ENCODE data around the gene ARHGAP10. TPM values are rescaled to one million over a fixed set of nuclear protein-coding genes. Genes with fewer than 3 reads are reported as not detected.

ARHGAP10 gene
- total RNA-seq, 1 donor from 2014 or later, result 1.7 TPM

DNA sequence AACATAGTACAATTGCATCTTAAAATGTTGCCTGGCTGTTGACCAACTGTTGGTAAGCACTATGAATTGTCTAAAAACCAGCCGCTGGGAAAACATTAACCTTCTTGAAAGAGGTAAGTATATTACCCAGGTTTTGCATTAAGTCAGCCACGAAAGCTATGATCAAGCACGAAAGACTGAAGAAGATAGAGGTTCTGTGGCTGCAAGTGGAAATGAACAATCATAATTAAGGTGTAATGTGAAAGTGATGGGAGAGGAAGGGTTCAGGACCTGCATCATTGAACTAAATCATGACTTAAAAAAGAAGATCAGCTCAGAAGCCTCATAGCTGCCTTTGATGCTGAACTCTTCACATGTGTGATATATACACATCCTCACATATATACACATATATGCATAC is 369.3 kb downstream of the ARHGAP10 start:
- DNase-seq, result no peak

DNA sequence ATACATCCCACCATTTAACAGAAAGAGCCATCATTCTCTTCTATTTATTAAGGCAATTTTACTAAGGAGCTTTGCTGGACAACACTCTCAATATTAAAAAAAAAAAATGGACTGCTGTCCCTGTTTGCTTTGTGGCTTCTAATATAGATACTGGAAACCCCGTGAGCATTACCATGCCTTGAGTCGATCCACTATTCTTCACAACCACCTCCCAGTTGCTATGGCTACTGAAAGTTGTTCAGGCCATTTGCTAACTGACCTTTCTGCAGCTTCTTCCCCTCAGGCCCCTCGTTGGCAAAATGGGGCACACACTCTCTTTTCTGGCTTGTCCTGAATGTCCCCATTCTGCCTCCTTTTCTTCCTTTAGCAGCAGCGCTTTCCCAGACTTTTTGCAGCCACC is 369.9 kb downstream of the ARHGAP10 start:
- DNase-seq, result no peak

DNA sequence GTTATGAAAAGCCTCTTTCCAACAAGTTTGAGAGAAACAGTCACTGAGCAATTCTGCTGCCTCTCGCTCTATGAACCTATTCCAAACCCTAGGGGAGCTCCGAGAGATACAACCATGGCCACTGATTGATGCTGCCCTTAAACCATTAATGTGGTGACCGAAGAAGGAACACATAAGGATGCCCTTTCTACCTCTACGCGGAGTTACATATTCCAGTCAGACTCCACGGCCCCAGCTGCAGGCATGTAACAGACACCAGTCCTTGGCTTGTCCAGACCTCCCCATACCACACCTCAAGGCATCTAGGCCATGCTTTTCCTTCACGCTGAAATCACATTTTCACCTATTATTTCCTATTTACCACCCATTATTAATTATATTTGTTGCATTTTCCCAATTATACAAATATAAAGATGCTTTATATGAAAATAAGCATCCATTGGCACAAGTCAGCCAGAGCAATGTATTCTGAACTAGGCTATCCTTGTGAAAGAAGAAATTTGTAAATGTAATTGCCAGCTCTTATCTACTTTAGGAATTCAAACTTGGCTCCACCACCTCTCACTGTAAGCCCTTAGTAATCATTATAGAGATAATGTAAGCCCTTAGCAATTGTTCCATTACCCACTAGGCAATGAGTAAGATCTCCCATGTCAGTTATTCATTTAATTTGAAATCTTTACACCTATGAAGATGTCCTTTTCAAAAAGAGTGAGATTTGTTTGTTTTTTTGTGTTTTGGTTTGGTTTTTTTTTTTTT is 371.9 kb downstream of the ARHGAP10 start:
- DNase-seq, result no peak

DNA sequence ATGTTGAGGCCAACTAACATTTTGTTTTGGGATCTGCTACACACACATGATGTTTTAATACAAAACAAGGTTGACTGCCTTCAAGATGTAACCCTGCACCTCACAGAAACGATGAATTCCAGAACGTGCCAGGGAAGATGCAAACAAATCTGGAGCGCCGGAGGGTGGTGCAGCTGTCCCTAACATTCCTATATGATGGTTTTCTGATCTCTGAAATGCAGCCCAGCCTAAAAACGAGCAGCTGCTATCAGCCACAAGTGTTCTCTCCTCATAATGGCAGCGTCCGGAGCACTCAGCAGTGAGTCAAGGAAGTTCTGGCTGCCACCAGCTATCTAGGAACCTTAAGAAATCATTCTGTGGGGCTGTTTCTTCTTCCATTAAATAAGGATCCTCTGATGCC is 376.9 kb downstream of the ARHGAP10 start:
- DNase-seq, result no peak

DNA sequence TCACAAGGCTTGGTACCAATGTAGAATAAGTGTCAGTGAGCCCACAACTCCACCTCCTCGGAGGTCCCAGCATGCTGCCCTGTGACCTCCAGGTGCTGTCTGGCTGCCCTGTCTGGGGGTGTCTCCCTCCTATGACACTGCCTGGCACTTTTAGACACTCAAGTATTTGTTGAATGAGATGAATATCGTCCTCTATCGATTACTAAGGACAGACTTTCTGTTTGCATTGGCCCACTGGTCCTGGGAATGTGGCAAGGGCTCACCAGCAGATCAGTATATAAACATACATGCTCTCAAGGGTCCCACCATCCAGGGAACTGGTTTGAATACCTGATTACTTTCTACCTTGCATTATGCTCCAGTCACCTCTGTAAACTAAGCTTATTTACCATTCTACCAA is 377.3 kb downstream of the ARHGAP10 start:
- DNase-seq, result no peak

DNA sequence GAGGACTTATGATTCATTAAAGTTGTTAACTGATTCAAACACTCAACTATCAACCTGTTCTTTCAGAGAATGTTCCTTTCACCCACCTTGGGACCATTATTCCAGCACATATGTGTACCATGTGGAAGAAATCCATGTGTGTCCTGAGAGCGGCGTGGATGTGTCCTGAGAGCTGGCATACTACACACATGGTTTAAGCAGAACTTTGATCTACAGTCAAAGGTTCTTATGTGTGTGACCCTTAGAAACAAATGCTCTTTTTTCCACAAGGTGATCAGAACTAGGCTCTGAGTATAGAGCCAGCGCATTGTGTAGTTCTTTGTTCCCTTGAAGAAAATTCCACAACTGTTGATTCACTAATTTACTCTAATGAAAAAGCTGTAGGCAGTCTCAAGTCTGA is 378.3 kb downstream of the ARHGAP10 start:
- DNase-seq, result no peak

DNA sequence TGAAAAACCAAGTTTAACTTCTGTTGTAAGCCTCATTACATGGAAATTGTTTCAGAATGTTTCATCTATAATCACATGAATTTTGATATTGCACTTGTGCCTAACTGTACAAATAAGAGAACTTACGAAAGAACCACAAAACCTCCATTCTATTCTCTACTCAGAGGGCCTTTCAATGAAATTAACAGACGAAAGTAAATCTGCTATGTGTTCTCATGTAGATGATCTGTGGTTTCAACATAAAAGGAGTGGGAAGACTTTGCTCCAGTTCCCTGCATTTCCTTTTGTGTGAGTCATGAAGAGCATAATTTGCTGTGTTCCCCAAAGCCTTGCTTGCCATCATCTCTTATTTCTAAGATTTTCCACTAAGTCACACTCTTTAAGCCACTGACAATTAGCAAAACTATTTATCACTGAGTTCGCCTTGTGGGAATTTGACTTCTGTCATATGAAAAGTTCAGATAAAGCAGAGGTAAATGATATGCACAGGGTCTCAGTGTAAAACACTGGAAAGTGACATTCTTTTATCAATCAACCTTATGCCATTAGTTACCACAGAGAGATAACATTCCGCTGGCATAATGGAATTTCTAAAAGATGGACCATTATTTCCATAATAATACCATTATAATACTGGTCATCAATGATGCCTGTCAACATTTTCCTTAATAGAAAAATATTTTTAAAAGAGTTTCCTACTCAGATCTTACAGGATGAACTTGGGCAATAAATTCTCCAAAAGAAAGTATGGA is 380.5 kb downstream of the ARHGAP10 start:
- no peak for DNase-seq

DNA sequence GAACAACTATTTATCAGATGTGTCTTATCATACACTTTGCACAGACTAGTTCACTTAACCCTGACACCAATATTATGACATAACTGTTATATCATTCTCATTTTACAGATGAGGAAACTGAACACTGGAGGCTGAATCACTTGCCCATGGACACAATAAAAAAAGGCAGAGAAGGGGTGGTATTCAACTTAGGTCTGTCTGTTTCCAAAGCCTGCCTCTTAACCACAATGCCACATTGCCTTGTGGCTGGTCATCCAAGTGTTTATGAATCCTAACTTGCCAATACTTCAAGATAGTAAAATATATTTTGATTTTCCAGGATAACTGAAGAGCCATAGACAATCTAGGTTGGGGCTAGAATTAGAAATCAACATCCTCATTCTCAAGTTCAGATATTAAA is 382.5 kb downstream of the ARHGAP10 start:
- no peak for DNase-seq

DNA sequence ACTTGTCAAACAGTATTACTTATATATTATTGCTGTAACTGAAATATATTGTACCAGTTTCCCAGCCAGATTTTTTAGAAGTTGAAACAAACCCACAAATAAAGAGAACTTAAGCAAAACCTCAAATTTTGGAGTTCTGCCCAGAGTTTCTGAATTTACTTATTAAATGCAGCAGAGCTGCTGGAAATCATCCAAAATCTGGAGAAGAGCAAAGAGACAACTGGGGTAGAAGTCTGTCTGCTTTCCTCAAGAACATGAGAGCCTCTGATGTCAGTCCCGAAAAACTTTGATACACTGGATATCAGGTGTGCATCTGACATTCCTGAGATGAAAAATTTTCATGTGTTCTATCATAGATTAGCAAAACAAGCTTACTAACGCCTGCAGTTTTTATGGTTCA is 384.4 kb downstream of the ARHGAP10 start:
- no peak for DNase-seq

DNA sequence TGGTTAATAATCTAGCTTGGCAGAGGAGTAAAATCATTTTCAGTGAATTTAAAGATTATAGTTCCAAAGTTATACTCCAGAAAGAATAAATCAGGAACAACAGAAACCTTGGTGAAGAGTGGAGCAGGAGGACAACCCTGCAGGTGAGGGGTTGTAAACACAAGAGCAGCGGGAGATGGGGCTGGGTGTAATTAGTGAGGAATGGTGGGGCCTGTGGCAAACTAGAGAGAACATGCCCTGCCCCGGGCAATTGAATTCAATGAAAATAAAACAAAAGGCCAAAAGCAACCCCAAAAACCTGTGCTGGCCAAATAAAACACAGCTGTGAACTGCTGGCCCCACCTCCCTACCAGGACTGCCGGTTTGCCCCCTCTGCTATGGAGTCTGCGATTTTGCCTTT is 385.1 kb downstream of the ARHGAP10 start:
- DNase-seq, result no peak

DNA sequence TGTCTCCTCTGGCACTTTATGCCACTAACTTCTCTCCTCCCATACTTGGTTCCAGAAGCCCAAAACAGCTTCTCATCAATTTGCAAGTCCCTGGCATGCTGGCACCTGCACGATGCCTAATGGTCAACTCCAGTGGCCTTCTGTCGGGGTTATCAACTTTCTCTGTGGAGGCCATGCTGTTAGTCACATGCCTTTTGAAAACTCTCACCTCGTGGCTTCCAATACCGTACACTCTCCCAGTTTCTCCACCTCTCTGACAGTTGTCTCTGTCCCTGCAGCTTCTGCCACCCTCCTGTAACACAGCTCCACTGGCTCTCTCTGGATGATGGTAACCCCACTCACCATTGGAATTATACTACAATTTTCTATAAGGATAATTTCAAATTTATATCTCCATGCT is 386.3 kb downstream of the ARHGAP10 start:
- DNase-seq, result no peak

DNA sequence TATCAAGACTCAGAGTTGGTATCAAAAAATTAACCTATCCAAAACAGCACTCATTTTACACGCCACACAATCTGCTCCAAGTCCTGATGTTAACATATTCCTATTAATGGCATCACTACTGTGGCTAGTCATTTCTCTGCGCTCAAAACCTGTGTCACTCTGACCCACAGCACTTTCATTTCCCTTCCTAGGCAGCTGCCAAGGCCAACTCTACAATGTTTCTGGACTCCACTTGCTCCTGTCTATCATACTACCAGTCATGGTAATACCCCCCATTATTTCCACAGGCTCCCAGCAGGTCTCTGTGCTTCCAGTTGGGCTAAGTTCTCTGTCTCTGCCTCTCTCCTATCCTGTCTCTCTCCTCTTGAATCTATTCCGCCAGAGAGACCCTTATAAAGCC is 386.7 kb downstream of the ARHGAP10 start:
- DNase-seq, result no peak

DNA sequence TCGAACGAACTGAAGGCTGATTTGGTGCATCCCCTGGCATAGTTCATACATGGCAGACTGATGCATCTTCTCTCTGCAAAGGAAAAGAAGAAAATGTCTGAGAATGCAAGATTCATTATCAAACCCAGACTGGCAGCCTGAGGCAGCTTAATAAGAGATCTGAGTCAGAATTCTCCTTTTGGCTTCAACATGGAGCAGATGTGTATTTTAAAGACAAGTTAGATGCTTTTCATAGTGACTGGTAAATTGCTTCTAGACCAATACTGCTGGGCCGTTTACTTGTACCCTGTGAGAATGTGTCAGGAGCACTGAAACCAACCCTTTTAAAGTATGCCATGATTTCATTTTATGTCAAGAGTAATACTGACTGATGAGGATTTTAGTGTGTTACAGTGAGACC is 388.3 kb downstream of the ARHGAP10 start:
- DNase-seq, result no peak

Small RNAs within 50 kb of the gene (small RNA-seq; reads per million reads assigned to genes)
- gene MIR4799, result not detected
- gene RN7SL254P, result not detected
- gene RNA5SP165, result not detected

Other genes with a start within 250 kb of the ARHGAP10 start
- 57.2 TPM for gene TMEM184C, start 114.7 kb upstream of the ARHGAP10 start, total RNA-seq
- 16.7 TPM for gene PRMT9, start 47.9 kb upstream of the ARHGAP10 start, total RNA-seq

All from occipital lobe (tissue), 3 donors.